ENCODE measurements around the gene TRIM25.

DNA sequence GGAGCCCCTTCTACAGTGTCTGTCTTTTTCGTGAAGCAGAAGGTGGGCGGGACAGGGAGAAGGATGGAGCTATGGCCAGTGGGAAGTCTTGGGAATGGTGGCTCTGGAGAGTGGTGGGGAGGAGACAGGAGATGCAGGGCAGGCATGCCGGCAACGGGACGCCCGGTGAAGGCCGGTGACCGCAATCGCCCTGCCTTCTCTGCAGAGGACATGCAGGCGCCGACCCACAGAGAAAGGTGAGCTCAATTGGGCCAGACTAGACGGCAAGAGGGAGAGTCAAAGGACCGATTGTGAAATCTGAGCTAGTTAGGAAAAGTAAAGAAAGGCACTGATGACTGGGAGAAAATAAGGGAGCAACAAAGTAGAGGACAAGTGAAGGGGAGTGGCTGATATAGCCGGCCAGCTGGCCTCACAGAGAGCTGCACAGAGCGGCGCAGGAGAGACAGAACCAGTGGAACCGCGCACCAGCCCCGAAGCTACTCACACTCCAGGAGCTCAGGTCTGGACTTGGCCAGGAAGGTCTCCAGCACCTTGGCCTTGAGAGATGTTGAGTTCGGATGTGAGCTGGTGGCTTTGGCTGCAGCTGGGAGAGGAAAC, 18.9 kb downstream of the TRIM25 start:
- TF ChIP-seq POLR2A (IDR thresholded peaks at IDR 0.05): no peak
- TF ChIP-seq, protein P1, sequence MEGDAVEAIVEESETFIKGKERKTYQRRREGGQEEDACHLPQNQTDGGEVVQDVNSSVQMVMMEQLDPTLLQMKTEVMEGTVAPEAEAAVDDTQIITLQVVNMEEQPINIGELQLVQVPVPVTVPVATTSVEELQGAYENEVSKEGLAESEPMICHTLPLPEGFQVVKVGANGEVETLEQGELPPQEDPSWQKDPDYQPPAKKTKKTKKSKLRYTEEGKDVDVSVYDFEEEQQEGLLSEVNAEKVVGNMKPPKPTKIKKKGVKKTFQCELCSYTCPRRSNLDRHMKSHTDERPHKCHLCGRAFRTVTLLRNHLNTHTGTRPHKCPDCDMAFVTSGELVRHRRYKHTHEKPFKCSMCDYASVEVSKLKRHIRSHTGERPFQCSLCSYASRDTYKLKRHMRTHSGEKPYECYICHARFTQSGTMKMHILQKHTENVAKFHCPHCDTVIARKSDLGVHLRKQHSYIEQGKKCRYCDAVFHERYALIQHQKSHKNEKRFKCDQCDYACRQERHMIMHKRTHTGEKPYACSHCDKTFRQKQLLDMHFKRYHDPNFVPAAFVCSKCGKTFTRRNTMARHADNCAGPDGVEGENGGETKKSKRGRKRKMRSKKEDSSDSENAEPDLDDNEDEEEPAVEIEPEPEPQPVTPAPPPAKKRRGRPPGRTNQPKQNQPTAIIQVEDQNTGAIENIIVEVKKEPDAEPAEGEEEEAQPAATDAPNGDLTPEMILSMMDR (IDR thresholded peaks at IDR 0.05): no peak

All from ovary (tissue), 3 donors.